Heart left ventricle (tissue), 13 donors: ENCODE results near the gene HES5.
"Not testable (repeated sequence)": the region's sequence is repeated elsewhere in the genome, so short reads cannot be mapped to it uniquely, and the experiment has no call there.

Experiments used
- CTCF ChIP-seq, 12 donors: fragments of 200-600 bp; sonication (generic) in 4 of 12; IDR thresholded peaks; one replicate each; pipeline versions ENCODE4 v1.5.0 to v1.8.0; 2018 to 2022; ENCODE audit warnings: antibody characterized with exemption in 12 of 12, mild to moderate bottlenecking in 5 of 12
- POLR2A ChIP-seq, 2 donors: fragments of 450-650 bp; IDR thresholded peaks; one replicate each; pipeline ENCODE4 v1.6.1; 2017; ENCODE audit warnings: antibody characterized with exemption in 2 of 2, mild to moderate bottlenecking in 2 of 2, moderate library complexity in 2 of 2
- donor health status: ischemic (EF 13 %, LVEDD 7.1; RV severe dilation, severe dysfunction).
- donor health status: DM: no; HTN: yes; CAD: no.
- donor health status: DM: no; HTN: no; CAD: no.
- donor health status: ischemic (EF 25% LVEDD 6.9; RV normal size, moderate dysfunction).
- donor health status: ischemic (EF 25% LVEDD 5.7; RV mildly dilated, moderate dysfunction).
- donor health status: ischemic (EF 35%, LVEDD 5.7; RV mildly dilated, moderate dysfunction).
- donor health status: nonischemic (EF 11% LVEDD 7.7; RV severe dilation, severe dysfunction).
- donor health status: DM: yes; HTN: yes; CAD: no.
- donor health status: PGD.
- donor health status: ischemic (EF 29% LVEDD 5.4; RV normal size, mild dysfunction).
- donor health status: nonischemic (EF 23%, LVEDD 6.1; RV moderate dilation, normal function).

DNA sequence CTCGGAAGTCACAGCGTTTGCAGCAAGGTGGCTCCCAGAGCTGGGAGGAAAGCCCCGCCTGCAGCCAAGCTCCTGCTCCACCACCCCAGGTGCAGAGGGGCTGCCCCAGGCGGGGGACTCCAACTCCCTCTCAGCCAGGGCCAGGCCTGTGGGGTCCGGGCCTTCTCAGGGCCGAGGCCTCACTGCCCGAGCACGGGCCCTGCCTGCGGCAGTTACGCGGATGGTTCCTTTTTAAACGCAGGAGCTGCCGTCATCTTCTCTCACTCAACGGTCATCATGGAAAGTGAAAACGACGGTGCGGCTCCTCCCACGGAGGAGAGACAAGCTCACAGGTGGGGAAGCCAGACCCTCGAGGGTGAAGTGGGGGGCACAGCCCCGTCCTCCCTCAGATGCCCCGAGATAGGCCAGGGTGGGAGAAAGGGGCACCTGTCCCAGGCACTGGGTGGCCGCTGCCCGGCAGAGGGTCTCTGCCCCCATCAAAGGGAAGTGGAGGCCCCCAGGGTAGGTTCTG, 47.6 kb upstream of the HES5 start:
- not testable (repeated sequence) for TF ChIP-seq CTCF, POLR2A (IDR thresholded peaks at IDR 0.05)
